GM12878 (cell line): ENCODE results near the gene KLK12. TPM values are rescaled to one million over a fixed set of nuclear protein-coding genes. Genes with fewer than 3 reads are reported as not detected.

Experiments used
- ATAC-seq: fragments of 200-7000 bp; cut with Tn5 transposase; 3 replicates; pipeline ENCODE4 v1.9.1; 2020; ENCODE audit warnings: mild to moderate bottlenecking, moderate library complexity
- BruUV-seq: library from RNA; stranded (reverse); fragments of 400-500 nt; replicated peaks from 2 replicates; lab custom pipeline; 2021; lab: Mats Ljungman, UMichigan
- CTCF ChIA-PET: fragments of 300-600 bp; sonication (Branson Sonifier 250); formaldehyde crosslinking; extraction: SDS; loops from one replicate; lab custom pipeline; 2021; ENCODE audit warnings: inconsistent platforms; lab: Yijun Ruan, JAX
- POLR2A ChIA-PET: fragments of 350-600 bp; formaldehyde crosslinking; extraction: SDS; loops from one replicate; lab custom pipeline; 2021; ENCODE audit warnings: inconsistent platforms; lab: Charles Lee
- RAD21 ChIA-PET: fragments of 300-600 bp; sonication (Branson Sonifier 250); formaldehyde crosslinking; loops from one replicate; lab custom pipeline; 2023; ENCODE audit warnings: antibody characterized with exemption; ENCODE audit not compliant: unreplicated experiment; lab: Charles Lee
- SMC1A ChIA-PET: fragments of 300-600 bp; sonication (Branson Sonifier 250); formaldehyde crosslinking; loops from one replicate; lab custom pipeline; 2023; ENCODE audit not compliant: unreplicated experiment, uncharacterized antibody; lab: Charles Lee
- DNase-seq: peaks from one replicate; pipeline ENCODE4 v3.0.0-alpha.2; 2011; ENCODE audit warnings: low read depth, low spot score
- FAIRE-seq: peaks from 3 replicates; lab custom pipeline; 2011; peaks lifted over from hg19 to GRCh38; lab: Jason Lieb, UNC
- H2AFZ ChIP-seq: 2 replicates; pipeline ENCODE4 v1.6.0; 2011; ENCODE audit warnings: low read depth, low read length, control low read depth; ENCODE audit not compliant: control insufficient read depth
- H3K27ac ChIP-seq: 2 replicates; pipeline ENCODE4 v1.5.1; 2011; ENCODE audit warnings: control low read depth; ENCODE audit not compliant: control insufficient read depth, insufficient read depth
- H3K27me3 ChIP-seq, 2 experiments: replicated peaks in 1 of 2; 2 replicates each; pipeline versions ENCODE4 v1.6.0 to v1.6.1; 2011; ENCODE audit warnings: low read length in 1 of 2; ENCODE audit not compliant: control insufficient read depth in 2 of 2, insufficient read depth in 2 of 2
- H3K36me3 ChIP-seq, 2 experiments: 2 replicates each; pipeline ENCODE4 v1.5.1; 2011; ENCODE audit warnings: low read length in 1 of 2; ENCODE audit not compliant: control insufficient read depth in 2 of 2, insufficient read depth in 2 of 2
- H3K4me1 ChIP-seq: 2 replicates; pipeline ENCODE4 v1.6.1; 2011; ENCODE audit warnings: mild to moderate bottlenecking, low read length, moderate library complexity, mixed read lengths; ENCODE audit not compliant: control insufficient read depth, insufficient read depth
- H3K4me2 ChIP-seq: 2 replicates; pipeline ENCODE4 v1.6.0; 2011; ENCODE audit warnings: control low read depth; ENCODE audit not compliant: control insufficient read depth, insufficient read depth
- H3K4me3 ChIP-seq: fragments of 200-600 bp; sonication (generic); 2 replicates; pipeline ENCODE4 v1.5.1; 2016
- H3K79me2 ChIP-seq: 2 replicates; pipeline ENCODE4 v1.6.0; 2011; ENCODE audit warnings: low read length; ENCODE audit not compliant: control insufficient read depth, insufficient read depth
- H3K9ac ChIP-seq: 2 replicates; pipeline ENCODE4 v1.8.0; 2011; ENCODE audit warnings: low read length, control low read depth, mixed read lengths; ENCODE audit not compliant: control insufficient read depth, insufficient read depth
- H3K9me3 ChIP-seq: replicated peaks from 3 replicates; pipeline ENCODE4 v1.5.1; 2011; ENCODE audit warnings: mild to moderate bottlenecking, low read length; ENCODE audit not compliant: control insufficient read depth, insufficient read depth
- H4K20me1 ChIP-seq: 2 replicates; pipeline ENCODE4 v1.6.0; 2011; ENCODE audit not compliant: control insufficient read depth, insufficient read depth
- MTA3 ChIP-seq: IDR thresholded peaks from 2 replicates; pipeline ENCODE4 v1.6.1; 2012; ENCODE audit warnings: low read length, inconsistent platforms, borderline replicate concordance
- NFYA ChIP-seq: IDR thresholded peaks from 2 replicates; pipeline ENCODE4 v1.6.1; 2011; ENCODE audit warnings: low read depth, mild to moderate bottlenecking, low read length, improper control_type of control experiment, borderline replicate concordance
- RAD51 ChIP-seq: fragments of 450-650 bp; IDR thresholded peaks from 2 replicates; pipeline ENCODE4 v1.6.1; 2016; ENCODE audit warnings: moderate library complexity, mild to moderate bottlenecking, inconsistent platforms
- ZNF622 ChIP-seq: fragments of 450-650 bp; IDR thresholded peaks from 2 replicates; pipeline ENCODE4 v1.6.1; 2017; ENCODE audit warnings: mild to moderate bottlenecking, inconsistent platforms
- WGBS: methylation state at CpG from one replicate; pipeline ENCODE4 v1.1.6; 2016; ENCODE audit warnings: low lambda C conversion rate; ENCODE audit not compliant: insufficient replicate concordance, insufficient coverage; ENCODE audit errors: missing lambda C conversion rate; 5-methylcytosine and 5-hydroxymethylcytosine counted together
- in situ Hi-C: fragments of 300-500 bp; cut with MboI; formaldehyde crosslinking; loops from 9 replicates; pipeline ENCODE4 v1.14.3; 2018; ENCODE audit warnings: mixed read lengths
- intact Hi-C: fragments of 100-400 bp; cut with micrococcal nuclease; formaldehyde crosslinking; loops from one replicate; pipeline ENCODE4 v1.14.2; 2022; ENCODE audit not compliant: unreplicated experiment
- polyA plus RNA-seq, 11 experiments: library from polyadenylated mRNA; depleted of rRNA in 4 of 11; unstranded in 6 of 11; stranded (reverse) in 5 of 11; fragments of >200 nt; fragmentation: Nextera tagmentation in 4 of 11; fragmentation: Illumina TruSeq in 1 of 11; extraction: Ambion mirVana in 4 of 11; extraction: Trizol in 1 of 11; gene quantifications; 1 replicate in 1 of 11; 2 replicates in 10 of 11; pipeline versions ENCODE4 v1.2.1 to v1.2.3, GENCODE V29; 2011 to 2016; ENCODE audit warnings: inconsistent platforms in 2 of 11, missing spikeins in 2 of 11, low read depth in 1 of 11
- total RNA-seq, 4 experiments: library from RNA; depleted of rRNA in 3 of 4; stranded (reverse); fragments of >200 nt in 3 of 4; fragmentation: Illumina TruSeq in 1 of 4; extraction: Trizol in 1 of 4; gene quantifications; 2 replicates each; pipeline versions ENCODE4 v1.2.1 to v1.2.3, GENCODE V29; 2013 to 2021
- TF ChIP-seq, protein P1 (sequence below): IDR thresholded peaks from 2 replicates; pipeline ENCODE4 v1.6.1; 2011; ENCODE audit warnings: borderline replicate concordance, low read depth, mild to moderate bottlenecking, moderate library complexity, low read length; ENCODE audit not compliant: insufficient read depth, poor library complexity, severe bottlenecking
- TF ChIP-seq, protein P2 (sequence below): IDR thresholded peaks from 2 replicates; pipeline ENCODE4 v1.6.1; 2011; ENCODE audit warnings: low read depth, low read length, improper control_type of control experiment, borderline replicate concordance
- TF ChIP-seq, protein P3 (sequence below): fragments of 150-350 bp; IDR thresholded peaks from 2 replicates; pipeline ENCODE4 v1.6.1; 2014; ENCODE audit warnings: mild to moderate bottlenecking, low read depth, low read length

KLK12 gene
- total and polyA plus RNA-seq, 10 of the 15 experiments (the other 5 are each of a cell fraction or from before 2014, with no cell fraction given), result not detected

DNA sequence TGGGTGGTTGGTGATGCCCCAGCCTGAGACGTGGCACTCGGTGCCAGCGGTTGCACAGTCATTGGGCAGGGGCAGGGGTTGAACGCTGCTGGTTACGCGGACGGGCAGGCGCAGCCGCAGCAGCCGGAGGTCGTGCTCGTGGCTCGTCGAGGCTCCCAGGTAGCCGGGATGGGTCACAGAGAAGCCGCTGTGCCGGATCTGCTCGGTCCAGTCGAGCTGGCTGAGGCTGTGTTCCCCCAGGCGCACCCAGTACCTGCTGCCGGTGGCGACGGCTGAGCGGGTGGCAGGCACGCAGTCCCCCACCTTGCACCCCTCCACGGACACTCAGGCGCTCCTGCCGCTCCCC lies 2.9 kb downstream of the KLK12 start:
- in situ Hi-C loops, result no loop called here
- intact Hi-C loops, result no loop called here
- BruUV-seq, result no TSS peak
- no peak for ATAC-seq
- no peak for DNase-seq
- Histone ChIP-seq H4K20me1 (no peaks in the 10 kb centered on the region), H3K79me2 (no peaks in the 10 kb centered on the region), H3K4me1 (no peaks in the 10 kb centered on the region), H3K9ac (no peak overlapping the region), H3K4me3 (no peak overlapping the region), H3K27ac (no peak overlapping the region), H3K9me3 (no peaks in the 10 kb centered on the region), H3K36me3 (no peaks in the 10 kb centered on the region), H3K4me2 (no peak overlapping the region), H3K27me3 (no peaks in the 10 kb centered on the region; a peak in 1 of 4 replicates), H2AFZ (no peak overlapping the region)
- FAIRE-seq, result no peak
- CTCF ChIA-PET, result no interaction called here
- POLR2A ChIA-PET, result no interaction called here
- RAD21 ChIA-PET, result no interaction called here
- WGBS, result 60% methylated on average over 28 of the region's 28 CpGs
- no peak for TF ChIP-seq MTA3
- TF ChIP-seq, protein P1, sequence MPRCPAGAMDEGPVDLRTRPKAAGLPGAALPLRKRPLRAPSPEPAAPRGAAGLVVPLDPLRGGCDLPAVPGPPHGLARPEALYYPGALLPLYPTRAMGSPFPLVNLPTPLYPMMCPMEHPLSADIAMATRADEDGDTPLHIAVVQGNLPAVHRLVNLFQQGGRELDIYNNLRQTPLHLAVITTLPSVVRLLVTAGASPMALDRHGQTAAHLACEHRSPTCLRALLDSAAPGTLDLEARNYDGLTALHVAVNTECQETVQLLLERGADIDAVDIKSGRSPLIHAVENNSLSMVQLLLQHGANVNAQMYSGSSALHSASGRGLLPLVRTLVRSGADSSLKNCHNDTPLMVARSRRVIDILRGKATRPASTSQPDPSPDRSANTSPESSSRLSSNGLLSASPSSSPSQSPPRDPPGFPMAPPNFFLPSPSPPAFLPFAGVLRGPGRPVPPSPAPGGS, result no peak
- no peak for TF ChIP-seq RAD51
- no peak for TF ChIP-seq ZNF622
- TF ChIP-seq, protein P2, sequence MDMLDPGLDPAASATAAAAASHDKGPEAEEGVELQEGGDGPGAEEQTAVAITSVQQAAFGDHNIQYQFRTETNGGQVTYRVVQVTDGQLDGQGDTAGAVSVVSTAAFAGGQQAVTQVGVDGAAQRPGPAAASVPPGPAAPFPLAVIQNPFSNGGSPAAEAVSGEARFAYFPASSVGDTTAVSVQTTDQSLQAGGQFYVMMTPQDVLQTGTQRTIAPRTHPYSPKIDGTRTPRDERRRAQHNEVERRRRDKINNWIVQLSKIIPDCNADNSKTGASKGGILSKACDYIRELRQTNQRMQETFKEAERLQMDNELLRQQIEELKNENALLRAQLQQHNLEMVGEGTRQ, result no peak
- no peak for TF ChIP-seq NFYA
- TF ChIP-seq, protein P3, sequence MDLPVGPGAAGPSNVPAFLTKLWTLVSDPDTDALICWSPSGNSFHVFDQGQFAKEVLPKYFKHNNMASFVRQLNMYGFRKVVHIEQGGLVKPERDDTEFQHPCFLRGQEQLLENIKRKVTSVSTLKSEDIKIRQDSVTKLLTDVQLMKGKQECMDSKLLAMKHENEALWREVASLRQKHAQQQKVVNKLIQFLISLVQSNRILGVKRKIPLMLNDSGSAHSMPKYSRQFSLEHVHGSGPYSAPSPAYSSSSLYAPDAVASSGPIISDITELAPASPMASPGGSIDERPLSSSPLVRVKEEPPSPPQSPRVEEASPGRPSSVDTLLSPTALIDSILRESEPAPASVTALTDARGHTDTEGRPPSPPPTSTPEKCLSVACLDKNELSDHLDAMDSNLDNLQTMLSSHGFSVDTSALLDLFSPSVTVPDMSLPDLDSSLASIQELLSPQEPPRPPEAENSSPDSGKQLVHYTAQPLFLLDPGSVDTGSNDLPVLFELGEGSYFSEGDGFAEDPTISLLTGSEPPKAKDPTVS, result no peak
- SMC1A ChIA-PET, result no interaction called here
